ENCODE measurements around the gene CELF4. TPM values are rescaled to one million over a fixed set of nuclear protein-coding genes. Genes with fewer than 3 reads are reported as not detected.

The CELF4 gene
- total RNA-seq, 3 donors from 2014 or later (not counting 1 experiment from before 2014, with no cell fraction given): not detected

DNA sequence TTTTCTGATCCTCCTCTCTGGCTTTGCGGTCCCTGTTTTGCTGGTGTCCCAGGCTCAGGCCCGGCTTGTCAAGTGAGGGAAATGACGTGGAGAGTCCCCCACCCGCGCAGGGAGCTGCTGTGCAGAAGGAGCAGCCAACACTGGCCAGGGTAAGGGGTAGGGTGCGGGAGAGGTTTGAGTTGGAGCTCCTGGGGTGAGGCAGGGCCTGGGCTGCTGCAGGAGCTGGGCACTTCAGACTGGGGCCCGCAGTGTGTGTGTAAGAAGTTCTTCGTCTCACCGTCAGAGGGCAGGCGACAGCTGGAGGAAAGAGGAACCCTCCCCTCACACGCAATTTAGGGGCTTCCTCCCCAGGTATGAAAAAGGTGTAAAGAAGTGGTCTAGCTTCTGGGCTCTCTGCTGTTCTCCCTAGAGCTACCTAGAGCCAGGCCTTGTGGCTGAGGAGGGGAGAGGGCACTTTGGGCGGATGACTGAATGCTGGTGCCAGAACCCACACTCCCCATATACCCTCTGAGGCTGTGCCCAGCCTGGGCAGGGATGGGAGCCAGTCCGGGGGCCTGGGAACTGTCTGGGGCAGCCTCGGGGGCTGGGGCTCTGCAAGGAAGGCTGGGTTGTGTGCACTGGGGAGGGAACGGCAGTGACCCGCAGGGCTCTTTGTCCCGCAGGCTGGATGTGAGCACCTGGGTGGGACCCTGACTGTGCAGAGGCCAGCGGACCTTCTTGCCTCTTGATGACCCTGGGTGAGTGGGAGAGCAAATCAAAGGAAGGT, 11.8 kb downstream of the CELF4 start:
- 67% methylated on average over 13 of the region's 18 CpGs for WGBS (ENCODE audit: insufficient coverage)

DNA sequence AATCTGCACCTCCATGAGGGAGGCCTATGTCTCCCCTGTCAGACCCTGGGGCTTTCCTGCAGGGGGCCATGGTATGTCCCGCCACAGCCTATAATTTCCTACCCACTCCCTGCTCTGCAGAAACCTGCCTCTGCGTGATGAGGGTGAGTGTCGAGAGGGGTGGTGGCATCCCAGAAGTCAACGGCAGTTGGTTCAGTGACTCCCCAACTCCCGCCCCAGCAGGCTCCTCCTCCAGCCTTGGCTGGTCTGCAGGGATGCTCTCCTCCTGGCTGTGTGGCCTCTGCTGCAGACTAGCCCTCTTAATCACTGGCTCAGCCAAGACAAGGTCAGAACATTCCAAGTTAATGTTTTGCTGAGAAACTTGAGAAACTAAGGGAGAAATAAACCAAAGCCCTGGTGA, 13.3 kb downstream of the CELF4 start:
- Mint-ChIP-seq H3K27me3 (ENCODE audit: low read depth in 2 of 2) (peaks cover 0 to under 1% of the 10 kb centered on the region in 2 donors), H3K4me1 (no peaks in the 10 kb centered on the region), H3K27ac (no peak overlapping the region), H3K9me3 (no peaks in the 10 kb centered on the region), H3K4me3 (no peak overlapping the region), H3K36me3 (no peaks in the 10 kb centered on the region)
- Histone ChIP-seq H3K27ac (ENCODE audit: low read length) (no peak overlapping the region), H3K4me1 (ENCODE audit: control insufficient read depth, insufficient read depth, low read length) (no peaks in the 10 kb centered on the region), H3K27me3 (ENCODE audit: control insufficient read depth, insufficient read depth, low read length) (no peaks in the 10 kb centered on the region), H3K36me3 (ENCODE audit: control insufficient read depth, insufficient read depth, low read length) (no peaks in the 10 kb centered on the region), H3K4me3 (ENCODE audit: low read length) (no peak overlapping the region), H3K9me3 (ENCODE audit: control insufficient read depth, insufficient read depth, low read length) (no peaks in the 10 kb centered on the region)
- DNase-seq (no peak), ATAC-seq (no peak)
- TF ChIP-seq, protein P1, sequence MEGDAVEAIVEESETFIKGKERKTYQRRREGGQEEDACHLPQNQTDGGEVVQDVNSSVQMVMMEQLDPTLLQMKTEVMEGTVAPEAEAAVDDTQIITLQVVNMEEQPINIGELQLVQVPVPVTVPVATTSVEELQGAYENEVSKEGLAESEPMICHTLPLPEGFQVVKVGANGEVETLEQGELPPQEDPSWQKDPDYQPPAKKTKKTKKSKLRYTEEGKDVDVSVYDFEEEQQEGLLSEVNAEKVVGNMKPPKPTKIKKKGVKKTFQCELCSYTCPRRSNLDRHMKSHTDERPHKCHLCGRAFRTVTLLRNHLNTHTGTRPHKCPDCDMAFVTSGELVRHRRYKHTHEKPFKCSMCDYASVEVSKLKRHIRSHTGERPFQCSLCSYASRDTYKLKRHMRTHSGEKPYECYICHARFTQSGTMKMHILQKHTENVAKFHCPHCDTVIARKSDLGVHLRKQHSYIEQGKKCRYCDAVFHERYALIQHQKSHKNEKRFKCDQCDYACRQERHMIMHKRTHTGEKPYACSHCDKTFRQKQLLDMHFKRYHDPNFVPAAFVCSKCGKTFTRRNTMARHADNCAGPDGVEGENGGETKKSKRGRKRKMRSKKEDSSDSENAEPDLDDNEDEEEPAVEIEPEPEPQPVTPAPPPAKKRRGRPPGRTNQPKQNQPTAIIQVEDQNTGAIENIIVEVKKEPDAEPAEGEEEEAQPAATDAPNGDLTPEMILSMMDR (IDR thresholded peaks at IDR 0.05): no peak
- WGBS (ENCODE audit: insufficient coverage): 89% methylated on average over 4 of the region's 5 CpGs
- intact Hi-C loops (cut with micrococcal nuclease): no loop called here

More for the DNA sequence above, 11.8 kb downstream of the CELF4 start:
- no peak overlapping the region for H3K4me3 Mint-ChIP-seq
- intact Hi-C loops (cut with micrococcal nuclease): no loop called here
- Histone ChIP-seq H3K27ac (ENCODE audit: low read length) (no peak overlapping the region), H3K27me3 (ENCODE audit: control insufficient read depth, insufficient read depth, low read length) (no peaks in the 10 kb centered on the region), H3K9me3 (ENCODE audit: control insufficient read depth, insufficient read depth, low read length) (no peaks in the 10 kb centered on the region), H3K4me3 (ENCODE audit: low read length) (no peak overlapping the region), H3K4me1 (ENCODE audit: control insufficient read depth, insufficient read depth, low read length) (no peaks in the 10 kb centered on the region), H3K36me3 (ENCODE audit: control insufficient read depth, insufficient read depth, low read length) (no peaks in the 10 kb centered on the region)
- H3K27me3 Mint-ChIP-seq (ENCODE audit: low read depth in 2 of 2): peaks cover 0 to 5% of the 10 kb centered on the region in 2 donors
- TF ChIP-seq, protein P1 (IDR thresholded peaks at IDR 0.05): no peak
- H3K27ac Mint-ChIP-seq: no peak overlapping the region
- no peaks in the 10 kb centered on the region for H3K36me3 Mint-ChIP-seq
- DNase-seq (no peak), ATAC-seq (no peak)
- no peaks in the 10 kb centered on the region for H3K4me1 Mint-ChIP-seq
- H3K9me3 Mint-ChIP-seq: no peaks in the 10 kb centered on the region

DNA sequence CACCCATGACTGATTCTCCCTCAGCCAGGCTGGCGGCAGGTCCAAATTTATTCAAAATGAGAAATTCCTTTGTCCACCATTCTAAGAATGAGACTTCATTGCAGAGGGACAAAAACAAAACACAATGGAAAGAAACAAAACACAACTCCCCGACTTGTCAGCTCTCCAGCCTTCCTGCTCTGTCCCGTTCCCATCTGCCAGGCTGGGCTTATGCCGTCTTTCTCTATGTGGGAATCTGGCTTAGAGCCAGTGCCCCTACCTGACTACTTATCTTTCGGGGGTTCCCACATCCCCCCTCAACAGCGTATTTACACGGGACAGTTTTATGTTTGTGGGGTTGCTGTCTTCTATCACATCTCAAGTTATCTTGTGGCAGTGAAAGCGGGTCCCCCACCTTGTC, 13.8 kb downstream of the CELF4 start:
- WGBS (ENCODE audit: insufficient coverage): 93% methylated on average over 7 of the region's 8 CpGs
- H3K4me3 Mint-ChIP-seq: no peak overlapping the region
- Histone ChIP-seq H3K9me3 (ENCODE audit: control insufficient read depth, insufficient read depth, low read length) (no peaks in the 10 kb centered on the region), H3K36me3 (ENCODE audit: control insufficient read depth, insufficient read depth, low read length) (no peaks in the 10 kb centered on the region), H3K27ac (ENCODE audit: low read length) (no peak overlapping the region), H3K4me3 (ENCODE audit: low read length) (no peak overlapping the region), H3K27me3 (ENCODE audit: control insufficient read depth, insufficient read depth, low read length) (no peaks in the 10 kb centered on the region), H3K4me1 (ENCODE audit: control insufficient read depth, insufficient read depth, low read length) (no peaks in the 10 kb centered on the region)
- no peaks in the 10 kb centered on the region for H3K36me3 Mint-ChIP-seq
- no peaks in the 10 kb centered on the region for H3K4me1 Mint-ChIP-seq
- no peaks in the 10 kb centered on the region for H3K9me3 Mint-ChIP-seq
- DNase-seq (no peak), ATAC-seq (no peak)
- intact Hi-C loops (cut with micrococcal nuclease): no loop called here
- TF ChIP-seq, protein P1 (IDR thresholded peaks at IDR 0.05): no peak
- no peak overlapping the region for H3K27ac Mint-ChIP-seq
- H3K27me3 Mint-ChIP-seq (ENCODE audit: low read depth in 2 of 2): no peaks in the 10 kb centered on the region

DNA sequence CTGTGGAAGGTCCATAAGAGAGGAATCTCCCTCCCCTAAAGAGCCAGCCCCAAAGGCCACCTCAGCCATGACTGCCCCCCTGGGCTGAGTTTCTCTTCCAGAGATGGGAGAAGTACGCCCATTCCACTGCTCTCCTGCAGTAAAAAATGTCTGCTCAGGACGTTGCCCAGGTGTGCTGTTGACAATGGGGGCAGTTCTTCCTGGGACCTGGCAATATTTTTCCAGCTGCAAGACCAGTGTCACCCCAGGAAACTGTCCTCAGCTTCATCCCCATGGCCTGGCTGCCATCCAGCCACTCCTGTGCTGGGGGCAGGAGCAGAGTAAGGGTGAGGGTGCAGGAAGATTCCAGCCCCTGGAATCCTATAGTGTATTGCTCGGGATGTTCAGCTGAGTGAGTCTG, 14.3 kb downstream of the CELF4 start:
- Mint-ChIP-seq H3K9me3 (no peaks in the 10 kb centered on the region), H3K27me3 (ENCODE audit: low read depth in 2 of 2) (no peaks in the 10 kb centered on the region), H3K36me3 (no peaks in the 10 kb centered on the region), H3K4me3 (no peak overlapping the region), H3K27ac (no peak overlapping the region), H3K4me1 (no peaks in the 10 kb centered on the region)
- H3K36me3 ChIP-seq (ENCODE audit: control insufficient read depth, insufficient read depth, low read length): no peaks in the 10 kb centered on the region
- no peaks in the 10 kb centered on the region for H3K4me1 ChIP-seq (ENCODE audit: control insufficient read depth, insufficient read depth, low read length)
- WGBS (ENCODE audit: insufficient coverage): 77% methylated on average over 3 of the region's 3 CpGs
- intact Hi-C loops (cut with micrococcal nuclease): no loop called here
- no peak overlapping the region for H3K27ac ChIP-seq (ENCODE audit: low read length)
- H3K4me3 ChIP-seq (ENCODE audit: low read length): no peak overlapping the region
- ATAC-seq (no peak), DNase-seq (no peak)
- no peaks in the 10 kb centered on the region for H3K9me3 ChIP-seq (ENCODE audit: control insufficient read depth, insufficient read depth, low read length)
- TF ChIP-seq, protein P1 (IDR thresholded peaks at IDR 0.05): no peak
- H3K27me3 ChIP-seq (ENCODE audit: control insufficient read depth, insufficient read depth, low read length): no peaks in the 10 kb centered on the region
